ENCODE measurements around the gene NAGLU. TPM values are rescaled to one million over a fixed set of nuclear protein-coding genes. Genes with fewer than 3 reads are reported as not detected.

NAGLU gene
- total RNA-seq, 4 donors from 2014 or later: 16.4 to 30.1 (median 24.1) TPM

- DNase-seq (no peak), ATAC-seq (no peak)
- no peak overlapping the region for H3K4me3 ChIP-seq
- H3K27ac ChIP-seq: no peak overlapping the region
- no peaks in the 10 kb centered on the region for H3K9me3 ChIP-seq
- in situ Hi-C loops (cut with MboI; ENCODE audit: low sequenced_read_pairs in 4 of 4): no loop called here
- no peaks in the 10 kb centered on the region for H3K4me1 ChIP-seq
- no peaks in the 10 kb centered on the region for H3K27me3 ChIP-seq
- peaks cover 4 to 90% of the 10 kb centered on the region in 2 donors for H3K36me3 ChIP-seq
- intact Hi-C loops (cut with DNase I; ENCODE audit: low total_unique reads): no loop called here
- TF ChIP-seq POLR2A (IDR thresholded peaks at IDR 0.05): no peak
- TF ChIP-seq, protein P1, sequence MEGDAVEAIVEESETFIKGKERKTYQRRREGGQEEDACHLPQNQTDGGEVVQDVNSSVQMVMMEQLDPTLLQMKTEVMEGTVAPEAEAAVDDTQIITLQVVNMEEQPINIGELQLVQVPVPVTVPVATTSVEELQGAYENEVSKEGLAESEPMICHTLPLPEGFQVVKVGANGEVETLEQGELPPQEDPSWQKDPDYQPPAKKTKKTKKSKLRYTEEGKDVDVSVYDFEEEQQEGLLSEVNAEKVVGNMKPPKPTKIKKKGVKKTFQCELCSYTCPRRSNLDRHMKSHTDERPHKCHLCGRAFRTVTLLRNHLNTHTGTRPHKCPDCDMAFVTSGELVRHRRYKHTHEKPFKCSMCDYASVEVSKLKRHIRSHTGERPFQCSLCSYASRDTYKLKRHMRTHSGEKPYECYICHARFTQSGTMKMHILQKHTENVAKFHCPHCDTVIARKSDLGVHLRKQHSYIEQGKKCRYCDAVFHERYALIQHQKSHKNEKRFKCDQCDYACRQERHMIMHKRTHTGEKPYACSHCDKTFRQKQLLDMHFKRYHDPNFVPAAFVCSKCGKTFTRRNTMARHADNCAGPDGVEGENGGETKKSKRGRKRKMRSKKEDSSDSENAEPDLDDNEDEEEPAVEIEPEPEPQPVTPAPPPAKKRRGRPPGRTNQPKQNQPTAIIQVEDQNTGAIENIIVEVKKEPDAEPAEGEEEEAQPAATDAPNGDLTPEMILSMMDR (IDR thresholded peaks at IDR 0.05 in 4 of 5, conservative IDR thresholded peaks at IDR 0.05 in 1 of 5): no peak
Observed at GRCh38 chr17:42509841-42510240, 26.2 kb upstream of the NAGLU start.

DNA sequence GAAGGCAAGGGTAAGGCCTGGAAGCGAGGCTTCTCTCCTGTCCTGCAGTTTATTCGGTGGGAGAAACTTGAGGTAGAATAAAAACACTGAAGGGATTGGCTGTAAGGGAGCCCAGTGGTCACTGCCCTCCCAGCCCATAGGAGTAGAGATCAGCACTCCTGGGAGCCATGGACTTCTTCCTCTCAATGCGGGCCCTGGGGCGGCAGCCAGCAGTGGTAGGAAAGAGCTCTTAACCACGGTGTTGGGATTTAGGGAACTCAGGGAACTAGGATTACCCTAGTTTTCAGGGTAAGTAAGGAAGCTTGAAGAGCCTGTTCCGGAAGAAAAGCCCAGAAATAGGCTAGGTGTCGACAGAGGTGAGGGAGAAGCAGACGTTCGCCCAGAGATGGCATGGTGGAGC, 23.8 kb upstream of the NAGLU start:
- no peak for DNase-seq
- Histone ChIP-seq H3K27me3 (no peaks in the 10 kb centered on the region), H3K9me3 (no peaks in the 10 kb centered on the region), H3K4me3 (no peak overlapping the region), H3K27ac (peak overlapping the region; percentile 48 to 68 (median 52)), H3K36me3 (peaks cover 4 to 76% of the 10 kb centered on the region in 2 donors), H3K4me1 (peaks cover 4 to 12% of the 10 kb centered on the region in 2 donors)
- ATAC-seq: no peak
- in situ Hi-C loops (cut with MboI; ENCODE audit: low sequenced_read_pairs in 4 of 4) (no loop called here), intact Hi-C loops (cut with DNase I; ENCODE audit: low total_unique reads) (no loop called here)
- TF ChIP-seq, protein P1 (IDR thresholded peaks at IDR 0.05 in 4 of 5, conservative IDR thresholded peaks at IDR 0.05 in 1 of 5): no peak
- no peak for TF ChIP-seq POLR2A (IDR thresholded peaks at IDR 0.05)

GRCh38 chr17:42512733-42513251, 23.2 kb upstream of the NAGLU start:
- in situ Hi-C loops (cut with MboI; ENCODE audit: low sequenced_read_pairs in 4 of 4): no loop called here
- H3K9me3 ChIP-seq: no peaks in the 10 kb centered on the region
- DNase-seq (no peak), ATAC-seq (no peak)
- peaks cover 10 to 18% of the 10 kb centered on the region in 2 donors for H3K4me1 ChIP-seq
- H3K4me3 ChIP-seq: no peak overlapping the region
- TF ChIP-seq POLR2A (IDR thresholded peaks at IDR 0.05): no peak
- TF ChIP-seq, protein P1 (IDR thresholded peaks at IDR 0.05 in 4 of 5, conservative IDR thresholded peaks at IDR 0.05 in 1 of 5): no peak
- intact Hi-C loops (cut with DNase I; ENCODE audit: low total_unique reads): no loop called here
- no peaks in the 10 kb centered on the region for H3K27me3 ChIP-seq
- peaks cover 4 to 71% of the 10 kb centered on the region in 2 donors for H3K36me3 ChIP-seq
- H3K27ac ChIP-seq: peak overlapping the region; percentile 48 to 68 (median 52)

GRCh38 chr17:42513686-42514085, 22.4 kb upstream of the NAGLU start:
- no peak for DNase-seq
- in situ Hi-C loops (cut with MboI; ENCODE audit: low sequenced_read_pairs in 4 of 4): no loop called here
- Histone ChIP-seq H3K4me1 (peaks cover 19 to 27% of the 10 kb centered on the region in 2 donors), H3K9me3 (no peaks in the 10 kb centered on the region), H3K4me3 (no peak overlapping the region), H3K27me3 (no peaks in the 10 kb centered on the region), H3K27ac (peak overlapping the region; percentile 48 to 68 (median 52)), H3K36me3 (peaks cover 4 to 62% of the 10 kb centered on the region in 2 donors)
- TF ChIP-seq POLR2A (IDR thresholded peaks at IDR 0.05): no peak
- TF ChIP-seq, protein P1 (IDR thresholded peaks at IDR 0.05 in 4 of 5, conservative IDR thresholded peaks at IDR 0.05 in 1 of 5): no peak
- no peak for ATAC-seq
- intact Hi-C loops (cut with DNase I; ENCODE audit: low total_unique reads): no loop called here

DNA sequence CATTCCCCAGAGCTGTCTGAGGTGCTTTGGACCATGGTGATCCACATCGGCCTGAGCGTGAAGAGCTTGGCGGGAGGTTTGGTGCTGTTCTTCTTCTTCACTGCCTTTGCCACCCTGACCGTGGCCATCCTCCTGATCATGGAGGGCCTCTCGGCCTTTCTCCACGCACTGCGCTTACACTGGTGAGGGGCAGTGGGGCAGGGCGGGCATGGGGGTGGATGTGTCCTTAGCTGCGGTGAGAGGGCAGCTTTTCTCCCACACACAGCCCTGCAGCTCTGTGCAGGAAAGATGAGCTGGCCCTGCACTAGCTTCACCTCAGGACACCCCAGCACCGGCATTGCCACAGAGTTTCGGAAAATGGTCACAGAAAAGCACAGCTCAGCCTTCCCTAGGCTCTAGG, 21.8 kb upstream of the NAGLU start:
- H3K4me3 ChIP-seq: no peak overlapping the region
- peaks cover 25 to 33% of the 10 kb centered on the region in 2 donors for H3K4me1 ChIP-seq
- TF ChIP-seq, protein P1 (IDR thresholded peaks at IDR 0.05 in 4 of 5, conservative IDR thresholded peaks at IDR 0.05 in 1 of 5): no peak
- TF ChIP-seq POLR2A (IDR thresholded peaks at IDR 0.05): no peak
- H3K27ac ChIP-seq: peak overlapping the region in 3 of 4 donors; percentile 32 to 84 (median 50)
- intact Hi-C loops (cut with DNase I; ENCODE audit: low total_unique reads) (no loop called here), in situ Hi-C loops (cut with MboI; ENCODE audit: low sequenced_read_pairs in 4 of 4) (no loop called here)
- DNase-seq (no peak), ATAC-seq (no peak)
- H3K27me3 ChIP-seq: no peaks in the 10 kb centered on the region
- no peaks in the 10 kb centered on the region for H3K9me3 ChIP-seq
- H3K36me3 ChIP-seq: peaks cover 0 to 56% of the 10 kb centered on the region in 2 donors
